Ureter (tissue), 1 donor: ENCODE results near the gene EIF2AK3. TPM values are rescaled to one million over a fixed set of nuclear protein-coding genes. Genes with fewer than 3 reads are reported as not detected.

Experiments used
- DNase-seq: peaks from one replicate; pipeline ENCODE4 v3.0.0-alpha.2; 2020; ENCODE audit warnings: low spot score
- total RNA-seq: library from RNA; stranded (reverse); gene quantifications from one replicate; pipeline ENCODE4 v1.2.4, GENCODE V29; 2023
- donor health status: DM: yes; HTN: yes; CAD: no.

The EIF2AK3 gene
- total RNA-seq, 1 donor from 2014 or later = 30.2 TPM

DNA sequence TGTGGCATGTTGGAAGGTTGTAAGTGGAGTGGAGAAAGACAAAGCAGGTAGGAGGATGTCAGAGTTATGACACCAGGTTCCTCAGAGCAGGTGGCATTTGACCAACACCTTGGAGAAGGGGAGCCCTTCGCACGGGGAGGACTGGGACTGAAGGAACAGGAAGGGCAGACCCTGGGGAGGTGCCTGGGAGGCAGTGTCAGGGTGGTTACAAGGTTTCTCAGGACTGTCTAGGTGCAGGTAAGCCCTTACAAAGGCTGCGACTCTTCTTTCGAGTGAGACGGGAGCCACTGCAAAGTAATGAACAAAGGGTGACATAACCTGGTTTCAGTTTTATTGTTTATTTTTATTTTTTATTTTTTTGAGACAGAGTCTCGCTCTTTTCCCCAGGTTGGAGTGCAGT, 84.6 kb downstream of the EIF2AK3 start:
- no peak for DNase-seq

DNA sequence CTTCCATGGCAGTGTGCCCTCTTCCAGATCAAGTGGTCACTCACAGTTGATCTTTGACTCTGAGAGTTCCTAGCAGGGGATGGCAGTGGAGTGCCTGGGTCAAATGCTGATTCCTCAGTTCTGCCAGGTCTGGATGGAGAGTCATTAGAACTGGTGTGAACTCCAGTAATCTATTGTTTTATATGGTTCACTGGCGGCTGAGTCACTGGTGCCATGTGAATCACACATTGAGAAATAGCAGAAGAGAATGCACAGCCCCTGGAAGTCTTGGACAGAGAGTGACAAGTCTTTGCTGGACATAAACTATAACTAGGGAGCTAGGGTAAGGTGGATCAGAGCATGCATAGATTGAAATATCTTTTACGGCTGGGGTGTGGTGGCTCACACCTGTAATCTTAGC, 86.9 kb downstream of the EIF2AK3 start:
- DNase-seq = no peak

DNA sequence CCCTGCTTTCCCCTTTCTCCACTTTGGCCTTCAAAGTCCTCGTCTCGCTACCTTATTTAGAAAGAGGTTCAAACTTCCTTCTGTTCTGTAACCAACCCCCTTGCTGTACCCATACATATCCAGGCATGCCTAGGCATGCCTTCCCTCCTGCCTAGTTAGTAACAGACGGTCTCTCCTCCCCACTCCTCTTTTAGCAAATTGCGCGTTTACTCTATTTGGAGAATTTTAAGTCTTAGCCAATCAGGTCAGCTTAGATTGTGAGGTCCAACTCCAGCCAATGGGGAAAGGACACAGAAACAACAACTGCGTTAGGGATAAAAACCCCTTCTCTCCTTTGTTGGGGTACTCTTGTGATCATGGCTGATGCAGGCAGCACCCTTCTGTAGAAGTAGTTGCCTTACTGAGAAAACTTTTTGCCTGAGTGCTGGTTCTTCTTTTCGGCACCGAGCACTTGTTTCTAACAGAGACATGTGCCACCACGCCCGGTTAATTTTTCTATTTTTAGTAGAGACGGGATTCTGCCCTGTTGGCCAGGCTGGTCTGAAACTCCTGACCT, 88.8 kb downstream of the EIF2AK3 start:
- no peak for DNase-seq

DNA sequence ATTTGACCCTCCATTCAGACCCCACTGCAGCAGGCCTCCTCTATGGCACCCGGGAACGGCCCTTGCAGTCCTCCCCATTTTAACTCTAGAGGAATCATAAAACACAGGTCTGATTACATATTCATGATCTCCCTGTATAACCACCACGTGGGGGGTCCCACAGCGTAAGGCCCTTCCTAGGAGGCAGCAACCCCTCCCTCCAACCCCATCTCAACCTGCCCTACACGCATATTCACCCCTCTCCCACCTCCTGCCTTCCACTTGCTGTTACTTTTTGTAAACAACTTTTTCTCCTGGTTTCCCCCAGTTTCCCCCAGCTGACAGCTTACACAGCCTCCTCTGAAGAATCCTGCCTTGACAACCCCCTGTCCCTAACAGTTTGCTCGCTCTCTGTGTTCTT, 89.6 kb downstream of the EIF2AK3 start:
- no peak for DNase-seq

DNA sequence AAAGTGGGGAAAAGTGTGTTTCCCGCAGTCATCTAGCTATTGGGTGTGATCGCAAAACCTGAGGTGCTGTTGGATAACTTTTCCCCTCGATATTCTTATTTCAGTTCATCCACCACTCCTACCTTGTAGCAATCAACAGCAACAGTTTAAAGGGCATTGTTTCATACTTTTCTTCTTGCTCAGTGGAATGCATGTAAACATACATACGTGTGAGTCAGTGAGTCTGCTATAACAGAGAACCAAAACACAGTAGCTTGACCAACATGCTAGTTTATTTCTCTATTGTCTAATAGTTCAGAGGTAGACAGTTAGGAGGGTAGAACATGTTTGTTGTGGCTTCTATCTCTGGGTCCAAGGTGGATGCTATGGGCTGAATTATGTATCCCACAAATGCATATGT, 97.2 kb downstream of the EIF2AK3 start:
- no peak for DNase-seq

DNA sequence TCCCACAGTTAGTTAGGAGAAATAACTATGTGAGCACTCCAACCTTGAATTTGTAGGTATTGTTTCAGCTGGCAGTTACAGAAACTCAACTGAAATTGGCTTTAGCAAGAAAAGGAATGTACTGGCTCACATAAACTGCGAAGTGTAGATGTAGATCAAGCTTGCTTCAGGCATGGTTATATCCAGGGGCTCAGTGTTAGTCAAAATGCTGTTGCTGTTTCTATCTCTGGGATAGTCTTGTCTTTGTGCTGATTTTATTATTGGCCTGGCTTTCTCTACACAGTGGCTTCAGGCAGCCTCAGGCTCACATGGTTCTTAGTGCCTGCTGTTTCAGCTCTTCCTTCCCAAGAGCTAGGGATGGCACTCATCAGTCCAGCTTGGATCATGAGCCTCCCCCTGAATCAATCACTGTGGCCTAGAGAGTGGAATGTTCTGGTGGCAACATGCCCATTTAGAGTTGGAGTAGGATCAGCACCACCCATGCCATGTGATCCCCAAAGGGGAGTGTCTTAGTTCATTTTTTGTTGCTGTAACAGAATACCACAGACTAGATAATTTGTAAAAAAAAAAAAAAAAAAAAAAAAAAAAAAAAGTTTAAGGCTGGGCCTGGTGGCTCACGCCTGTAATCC, 105.7 kb downstream of the EIF2AK3 start:
- no peak for DNase-seq

DNA sequence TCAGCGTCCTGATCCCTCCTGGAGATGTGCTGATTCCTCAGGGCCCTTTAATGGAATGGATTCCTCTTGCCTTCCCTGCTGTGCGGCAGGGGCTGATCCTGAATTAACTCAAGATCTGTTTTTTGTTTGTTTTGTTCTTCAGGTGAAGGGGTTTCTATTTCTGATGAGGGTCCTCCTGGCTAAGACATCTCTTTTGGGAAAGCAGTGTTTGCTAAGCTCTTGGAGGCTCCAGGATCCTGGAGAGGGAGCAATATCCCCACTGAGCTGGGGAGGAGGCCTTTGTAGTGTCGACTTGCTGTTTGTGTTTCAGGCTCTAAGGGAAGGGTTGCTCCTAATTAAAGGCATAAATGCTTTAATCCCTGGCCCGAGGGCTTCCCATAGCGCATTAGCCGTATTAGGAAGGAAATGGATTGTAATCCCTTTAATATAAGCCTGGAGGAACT, 109.5 kb downstream of the EIF2AK3 start:
- DNase-seq = no peak

Other genes starting within 250 kb of the EIF2AK3 start
- gene FOXI3, start 174.8 kb downstream of the EIF2AK3 start, total RNA-seq = not detected
- gene RPIA, start 64.2 kb upstream of the EIF2AK3 start, total RNA-seq = 21.7 TPM